Activated CD4-positive, alpha-beta T cell treated with anti-CD3 and anti-CD28 coated beads, Interleukin-2, amount 10 ng/mL, durations not matched to agents 7 days and 5 days (primary cell): Measurements from ENCODE around the gene GAR1. TPM values are rescaled to one million over a fixed set of nuclear protein-coding genes. Genes with fewer than 3 reads are reported as not detected.

Experiments
- CTCF ChIA-PET: fragments of 350-600 bp; sonication (Branson Sonifier 250); formaldehyde crosslinking; loops from one replicate; lab custom pipeline; 2021; ENCODE audit warnings: antibody characterized with exemption; lab: Charles Lee
- POLR2A ChIA-PET: fragments of 350-600 bp; sonication (Branson Sonifier 250); formaldehyde crosslinking; loops from one replicate; lab custom pipeline; 2021; ENCODE audit warnings: antibody characterized with exemption; lab: Charles Lee
- DNase-seq: peaks from one replicate; pipeline ENCODE4 v3.0.0-alpha.2; 2020
- H3K27ac Mint-ChIP-seq: one replicate; pipeline ENCODE4 v1.8.0; 2021; ENCODE audit warnings: mild to moderate bottlenecking, moderate library complexity, mixed read lengths
- H3K27me3 Mint-ChIP-seq: one replicate; pipeline ENCODE4 v1.8.0; 2021; ENCODE audit warnings: mixed read lengths
- H3K36me3 Mint-ChIP-seq: one replicate; pipeline ENCODE4 v1.8.0; 2021; ENCODE audit warnings: low read depth, mixed read lengths
- H3K4me1 Mint-ChIP-seq: one replicate; pipeline ENCODE4 v1.8.0; 2021; ENCODE audit warnings: mixed read lengths
- H3K4me3 Mint-ChIP-seq: one replicate; pipeline ENCODE4 v1.8.0; 2021; ENCODE audit warnings: mild to moderate bottlenecking, moderate library complexity, mixed read lengths
- H3K9me3 Mint-ChIP-seq: one replicate; pipeline ENCODE4 v1.8.0; 2021; ENCODE audit warnings: mixed read lengths
- total RNA-seq, 2 experiments: library from RNA; stranded (reverse); gene quantifications; one replicate each; pipeline ENCODE4 v1.2.3, GENCODE V29; 2021

The GAR1 gene
- total RNA-seq, 2 experiments from 2014 or later: 23.6 to 24.3 TPM

DNA sequence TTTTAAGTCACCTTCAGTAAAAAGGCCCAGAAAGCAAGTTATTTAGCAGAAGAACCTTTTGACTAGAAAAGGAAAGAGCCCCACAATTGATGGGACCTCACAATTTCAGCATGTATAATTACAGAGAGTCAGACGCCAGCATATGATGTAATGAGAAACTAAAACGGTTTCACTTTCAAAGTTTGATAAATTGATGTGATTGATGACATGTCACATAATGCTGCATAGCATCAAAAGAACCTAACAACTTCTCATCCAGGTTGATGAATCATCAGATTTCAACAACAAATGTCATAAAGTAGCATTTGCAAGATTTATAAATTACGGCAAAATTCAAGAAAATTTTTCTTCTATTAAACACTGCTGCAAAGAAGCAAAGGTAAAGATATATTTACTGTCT is 3.9 kb upstream of the GAR1 start:
- H3K4me3 Mint-ChIP-seq: no peak overlapping the region
- POLR2A ChIA-PET: no interaction called here

DNA sequence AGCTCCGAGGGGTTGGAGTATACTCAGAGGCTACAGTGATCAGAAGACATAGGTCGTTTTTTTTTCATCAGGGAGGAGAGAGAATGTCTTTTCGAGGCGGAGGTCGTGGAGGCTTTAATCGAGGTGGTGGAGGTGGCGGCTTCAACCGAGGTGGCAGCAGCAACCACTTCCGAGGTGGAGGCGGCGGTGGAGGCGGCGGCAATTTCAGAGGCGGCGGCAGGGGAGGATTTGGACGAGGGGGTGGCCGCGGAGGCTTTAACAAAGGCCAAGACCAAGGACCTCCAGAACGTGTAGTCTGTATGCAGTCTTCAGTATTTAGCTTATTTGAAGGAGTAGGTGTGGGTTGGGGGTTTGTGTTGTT is 500 bp downstream of the GAR1 start:
- peak overlapping the region; percentile 98 for H3K27ac Mint-ChIP-seq
- peaks cover 49% of the 10 kb centered on the region for H3K36me3 Mint-ChIP-seq
- CTCF ChIA-PET: interaction anchor here (1.3 kb wide), 1 partner anchor 17 kb away, joined by 3 read pairs; no protein-coding TSS in a partner anchor
- peaks cover 68% of the 10 kb centered on the region for H3K4me1 Mint-ChIP-seq
- peak overlapping the region; percentile 97 for H3K4me3 Mint-ChIP-seq
- DNase-seq: peak; percentile 62
- POLR2A ChIA-PET: interaction anchor here (0.6 kb wide), 1 partner anchor 1168 kb away, joined by 3 read pairs; no protein-coding TSS in a partner anchor
- no peaks in the 10 kb centered on the region for H3K27me3 Mint-ChIP-seq
- no peaks in the 10 kb centered on the region for H3K9me3 Mint-ChIP-seq

More for the DNA sequence above, 3.9 kb upstream of the GAR1 start:
- Mint-ChIP-seq H3K27ac (no peak overlapping the region), H3K9me3 (no peaks in the 10 kb centered on the region), H3K36me3 (peaks cover 12% of the 10 kb centered on the region), H3K27me3 (peaks cover 4% of the 10 kb centered on the region), H3K4me1 (peaks cover 28% of the 10 kb centered on the region)
- CTCF ChIA-PET: no interaction called here
- no peak for DNase-seq

DNA sequence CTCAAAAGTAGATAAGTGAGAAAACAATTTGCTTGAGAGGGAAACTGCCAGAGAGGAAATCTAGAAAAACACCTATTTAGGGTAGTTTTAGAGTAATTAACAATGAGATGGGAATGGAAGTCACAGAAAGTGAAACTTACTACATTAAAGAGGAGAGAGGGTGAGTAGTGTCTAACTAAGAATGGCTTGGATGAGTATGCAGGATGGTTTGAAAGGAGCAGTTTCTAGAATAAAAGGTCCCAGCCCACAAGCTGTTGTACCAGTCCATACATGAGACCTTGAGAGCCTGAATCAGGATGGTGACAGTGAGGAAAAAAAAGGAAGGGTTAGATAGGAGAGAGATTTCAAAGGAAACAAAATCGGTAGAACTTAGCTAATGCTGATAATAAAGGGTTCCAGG is 1.3 kb downstream of the GAR1 start:
- POLR2A ChIA-PET: interaction anchor here (0.6 kb wide), 1 partner anchor 1169 kb away, joined by 3 read pairs; no protein-coding TSS in a partner anchor
- CTCF ChIA-PET: interaction anchor here (1.1 to 1.2 kb wide), 4 partner anchors 116 to 389 kb away, joined by 3 to 4 read pairs (median 3); no protein-coding TSS in a partner anchor
- Mint-ChIP-seq H3K4me3 (peak overlapping the region; percentile 97), H3K9me3 (no peaks in the 10 kb centered on the region), H3K36me3 (peaks cover 57% of the 10 kb centered on the region), H3K27me3 (no peaks in the 10 kb centered on the region), H3K4me1 (peaks cover 64% of the 10 kb centered on the region), H3K27ac (peak overlapping the region; percentile 98)
- no peak for DNase-seq

DNA sequence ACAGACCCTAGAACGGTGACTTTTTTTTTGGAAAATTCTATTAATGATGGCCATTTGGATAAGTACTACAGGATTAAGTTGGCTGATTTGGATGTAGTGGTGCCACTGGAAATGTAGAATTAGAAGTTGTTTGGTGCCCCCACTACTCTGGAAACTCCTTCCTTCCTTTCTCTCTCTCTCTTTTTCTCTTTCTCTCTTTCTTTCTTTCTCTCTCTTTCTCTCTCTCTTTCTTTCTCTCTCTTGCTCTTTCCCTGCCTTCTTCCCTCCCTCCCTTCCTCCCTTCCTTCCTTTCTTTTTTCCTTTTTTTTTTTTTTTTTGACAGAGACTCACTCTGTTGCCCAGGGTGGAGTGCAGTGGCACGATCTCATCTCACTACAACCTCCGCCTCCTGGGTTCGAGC is 2.7 kb downstream of the GAR1 start:
- DNase-seq: no peak
- ChIA-PET CTCF (interaction anchor here (0.8 kb wide), 1 partner anchor 390 kb away, joined by 3 read pairs; no protein-coding TSS in a partner anchor), POLR2A (no interaction called here)
- no peaks in the 10 kb centered on the region for H3K27me3 Mint-ChIP-seq
- H3K4me1 Mint-ChIP-seq: peaks cover 65% of the 10 kb centered on the region
- peaks cover 58% of the 10 kb centered on the region for H3K36me3 Mint-ChIP-seq
- H3K27ac Mint-ChIP-seq: peak overlapping the region; percentile 32
- no peaks in the 10 kb centered on the region for H3K9me3 Mint-ChIP-seq
- no peak overlapping the region for H3K4me3 Mint-ChIP-seq

DNA sequence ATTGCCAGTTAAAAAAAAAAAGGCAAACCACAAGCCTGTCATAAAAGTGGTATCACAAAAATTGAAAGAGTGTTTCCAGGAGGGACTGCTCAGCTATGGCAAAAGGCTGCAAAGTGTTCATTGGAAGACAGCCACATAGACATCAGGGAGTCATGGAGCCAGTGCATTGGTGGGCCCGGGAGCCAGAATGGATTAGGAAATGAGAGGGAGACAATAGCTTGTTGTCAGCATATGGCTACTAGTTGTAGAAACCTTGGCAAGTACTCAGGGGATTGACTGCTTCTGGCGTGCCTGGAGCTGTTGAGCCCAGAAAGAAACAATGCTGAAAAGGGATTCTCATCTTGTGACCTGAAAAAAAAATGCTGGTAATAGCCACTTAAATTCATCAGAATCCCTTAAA is 5.0 kb downstream of the GAR1 start:
- Mint-ChIP-seq H3K4me1 (peaks cover 55% of the 10 kb centered on the region), H3K9me3 (no peaks in the 10 kb centered on the region), H3K36me3 (peaks cover 63% of the 10 kb centered on the region), H3K27me3 (no peaks in the 10 kb centered on the region), H3K27ac (no peak overlapping the region), H3K4me3 (no peak overlapping the region)
- ChIA-PET POLR2A (no interaction called here), CTCF (no interaction called here)
- no peak for DNase-seq

DNA sequence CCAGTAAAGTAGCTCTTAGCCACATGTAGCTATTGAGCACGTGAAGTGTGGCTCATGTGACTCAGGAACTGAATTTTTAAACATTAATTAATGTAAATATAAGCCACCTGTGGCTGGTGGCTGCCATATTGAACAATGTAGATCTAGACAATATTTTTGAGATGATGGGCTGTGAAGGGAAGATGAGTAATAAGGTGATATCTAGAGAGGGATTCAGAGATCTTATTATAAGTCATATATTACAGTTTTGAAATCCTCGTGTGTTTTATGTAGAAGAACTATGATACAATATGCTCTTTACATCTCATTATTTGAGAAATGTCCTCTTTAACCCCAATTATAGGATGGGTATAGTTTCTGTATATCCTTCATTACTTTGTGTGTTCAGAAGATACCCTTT is 5.6 kb downstream of the GAR1 start:
- POLR2A ChIA-PET: no interaction called here

DNA sequence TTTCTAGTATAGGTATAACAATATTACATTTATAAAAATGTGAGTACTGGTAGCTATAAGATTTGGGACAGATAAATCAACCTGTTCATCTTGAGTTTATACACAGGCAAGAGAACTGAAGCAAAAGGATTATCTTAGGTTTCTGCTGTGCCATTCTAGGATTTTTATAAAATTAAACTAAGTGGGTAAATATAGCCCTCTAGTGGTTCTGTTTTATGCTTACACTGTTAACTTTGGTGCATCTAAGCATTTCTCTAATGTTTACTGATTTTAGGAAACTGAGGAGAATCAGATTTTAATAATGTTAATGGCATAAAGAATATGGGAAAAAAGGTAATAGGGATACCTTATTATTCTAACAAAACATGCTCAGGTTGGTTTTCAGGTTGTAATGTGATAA is 11.2 kb downstream of the GAR1 start:
- H3K4me3 Mint-ChIP-seq: no peak overlapping the region
- POLR2A ChIA-PET: no interaction called here
- H3K27ac Mint-ChIP-seq: no peak overlapping the region
- H3K36me3 Mint-ChIP-seq: peaks cover 13% of the 10 kb centered on the region
- H3K9me3 Mint-ChIP-seq: no peaks in the 10 kb centered on the region
- H3K27me3 Mint-ChIP-seq: no peaks in the 10 kb centered on the region
- CTCF ChIA-PET: interaction anchor here (1.4 to 2.1 kb wide), 2 partner anchors 393 to 399 kb away, joined by 4 to 12 read pairs; partner anchors contain the start of gene SEC24B
- no peak for DNase-seq
- peaks cover 5% of the 10 kb centered on the region for H3K4me1 Mint-ChIP-seq

More for the DNA sequence above, 5.6 kb downstream of the GAR1 start:
- CTCF ChIA-PET: no interaction called here
- H3K9me3 Mint-ChIP-seq: no peaks in the 10 kb centered on the region
- no peak overlapping the region for H3K27ac Mint-ChIP-seq
- peaks cover 59% of the 10 kb centered on the region for H3K36me3 Mint-ChIP-seq
- H3K4me1 Mint-ChIP-seq: peaks cover 52% of the 10 kb centered on the region
- DNase-seq: no peak
- no peaks in the 10 kb centered on the region for H3K27me3 Mint-ChIP-seq
- no peak overlapping the region for H3K4me3 Mint-ChIP-seq

DNA sequence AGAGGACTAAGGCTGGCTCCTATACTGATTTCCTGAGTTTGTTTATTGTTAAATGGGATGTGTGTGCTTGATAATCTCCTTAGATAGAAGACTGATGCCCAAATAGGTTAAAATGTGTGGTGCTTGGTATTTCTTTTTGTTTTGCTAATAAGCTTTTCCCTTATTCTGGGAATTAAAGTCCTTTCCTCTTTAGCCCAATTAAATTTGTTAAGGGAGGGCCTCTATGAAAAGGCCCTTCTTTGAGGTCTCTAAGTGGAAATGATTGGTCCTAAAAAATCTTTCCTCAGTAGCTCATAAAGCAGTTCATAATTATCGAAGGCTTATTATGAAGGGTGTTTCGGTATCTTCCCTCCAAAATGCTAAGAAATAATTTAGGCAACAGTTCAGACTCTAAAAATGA is 12.1 kb downstream of the GAR1 start, which contains the start of gene RRH:
Gene RRH, plus strand, starts transcription at position 301 of the 400 bp plus-strand sequence. Its CDS starts 56 bp downstream, at position 357.
- Mint-ChIP-seq H3K27ac (no peak within 1 kb of the TSS), H3K4me1 (peaks cover 3% of the 10 kb centered on the region), H3K9me3 (no peaks in the 10 kb centered on the region), H3K36me3 (peaks cover 9% of the 10 kb centered on the region), H3K27me3 (no peaks in the 10 kb centered on the region), H3K4me3 (no peak within 1 kb of the TSS)
- DNase-seq: no peak
- CTCF ChIA-PET: no interaction called here
- POLR2A ChIA-PET: no interaction called here

DNA sequence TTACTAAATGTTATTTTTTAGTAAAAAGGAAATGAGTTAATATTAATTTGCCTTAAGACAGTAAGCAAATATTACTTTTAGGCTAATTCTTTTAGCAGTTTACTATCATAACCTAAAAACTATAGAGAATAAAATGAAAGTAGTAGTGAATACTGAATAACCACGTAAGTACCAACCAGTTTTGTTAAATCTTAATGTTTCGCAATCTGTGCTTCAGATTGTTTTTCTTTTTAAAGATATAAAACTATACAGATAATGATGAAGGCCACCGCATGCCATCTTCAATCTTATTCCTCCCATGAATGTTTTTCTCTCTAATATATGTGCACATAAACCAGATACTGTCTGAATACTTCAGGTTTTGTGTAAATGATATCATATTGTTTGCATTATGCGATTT is 18.2 kb downstream of the GAR1 start:
- H3K27me3 Mint-ChIP-seq: no peaks in the 10 kb centered on the region

DNA sequence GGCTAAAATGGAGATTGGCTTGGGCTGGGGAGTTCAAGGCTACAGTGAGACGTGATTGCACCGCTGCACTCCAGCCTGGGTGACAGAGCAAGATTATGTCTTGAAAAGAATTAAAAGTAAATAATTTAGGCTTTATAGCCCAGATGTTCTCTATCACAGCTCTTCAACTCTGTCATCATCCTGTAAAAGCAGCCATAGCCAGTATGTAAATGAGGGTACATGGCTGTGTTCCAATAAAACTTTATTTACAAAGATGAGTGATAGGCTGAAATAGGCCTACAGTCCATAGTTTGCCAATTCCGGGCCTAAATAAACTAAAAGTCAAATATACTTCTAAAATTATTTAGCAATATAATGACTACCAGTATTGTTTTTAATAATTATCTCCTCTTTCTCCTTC is 21.4 kb downstream of the GAR1 start:
- Mint-ChIP-seq H3K36me3 (no peaks in the 10 kb centered on the region), H3K27me3 (no peaks in the 10 kb centered on the region), H3K4me1 (no peaks in the 10 kb centered on the region), H3K27ac (no peak overlapping the region), H3K4me3 (no peak overlapping the region), H3K9me3 (no peaks in the 10 kb centered on the region)
- DNase-seq: no peak
- ChIA-PET POLR2A (no interaction called here), CTCF (no interaction called here)

More for the DNA sequence above, 18.2 kb downstream of the GAR1 start:
- ChIA-PET POLR2A (no interaction called here), CTCF (no interaction called here)
- H3K4me3 Mint-ChIP-seq: no peak overlapping the region
- H3K4me1 Mint-ChIP-seq: no peaks in the 10 kb centered on the region
- H3K9me3 Mint-ChIP-seq: no peaks in the 10 kb centered on the region
- no peak for DNase-seq
- H3K27ac Mint-ChIP-seq: no peak overlapping the region
- no peaks in the 10 kb centered on the region for H3K36me3 Mint-ChIP-seq

DNA sequence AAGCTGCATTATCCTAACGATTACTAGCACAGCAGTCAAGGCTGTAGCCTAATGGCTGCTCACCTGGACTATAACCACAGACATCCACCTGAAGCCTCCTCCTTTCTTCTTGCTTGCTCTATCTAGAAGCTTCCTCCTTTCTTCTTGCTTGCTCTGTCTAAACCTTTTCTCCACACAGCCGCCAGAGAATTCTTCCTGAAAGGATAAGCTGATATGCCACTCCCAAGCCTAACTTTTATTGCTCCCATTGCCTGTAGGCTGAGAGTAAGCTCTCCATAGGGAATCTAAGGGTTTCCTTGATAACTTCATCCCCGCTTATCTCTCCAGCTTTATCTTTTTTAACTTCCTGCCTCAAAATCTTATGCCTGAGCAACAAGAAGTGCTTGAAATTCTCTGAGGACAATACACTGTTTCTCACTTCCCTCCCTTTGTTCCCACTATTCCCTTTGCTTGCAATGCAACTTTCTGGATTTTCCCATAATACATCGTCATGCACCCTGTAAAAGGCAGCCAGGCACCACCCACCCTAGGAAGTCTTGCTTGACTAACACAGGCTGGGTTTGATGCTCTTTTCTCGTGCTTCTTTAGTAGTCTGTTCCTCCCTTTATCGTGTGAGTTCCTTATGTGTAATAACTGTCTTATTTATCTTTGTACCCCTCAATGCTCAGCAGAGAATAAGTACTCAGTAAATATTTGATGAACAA is 31.0 kb downstream of the GAR1 start:
- ChIA-PET POLR2A (no interaction called here), CTCF (interaction anchor here (0.6 kb wide), 1 partner anchor 11 kb away, joined by 3 read pairs; no protein-coding TSS in a partner anchor)
- Mint-ChIP-seq H3K4me1 (no peaks in the 10 kb centered on the region), H3K27ac (no peak overlapping the region), H3K36me3 (no peaks in the 10 kb centered on the region), H3K9me3 (no peaks in the 10 kb centered on the region), H3K27me3 (no peaks in the 10 kb centered on the region), H3K4me3 (no peak overlapping the region)
- DNase-seq: no peak

DNA sequence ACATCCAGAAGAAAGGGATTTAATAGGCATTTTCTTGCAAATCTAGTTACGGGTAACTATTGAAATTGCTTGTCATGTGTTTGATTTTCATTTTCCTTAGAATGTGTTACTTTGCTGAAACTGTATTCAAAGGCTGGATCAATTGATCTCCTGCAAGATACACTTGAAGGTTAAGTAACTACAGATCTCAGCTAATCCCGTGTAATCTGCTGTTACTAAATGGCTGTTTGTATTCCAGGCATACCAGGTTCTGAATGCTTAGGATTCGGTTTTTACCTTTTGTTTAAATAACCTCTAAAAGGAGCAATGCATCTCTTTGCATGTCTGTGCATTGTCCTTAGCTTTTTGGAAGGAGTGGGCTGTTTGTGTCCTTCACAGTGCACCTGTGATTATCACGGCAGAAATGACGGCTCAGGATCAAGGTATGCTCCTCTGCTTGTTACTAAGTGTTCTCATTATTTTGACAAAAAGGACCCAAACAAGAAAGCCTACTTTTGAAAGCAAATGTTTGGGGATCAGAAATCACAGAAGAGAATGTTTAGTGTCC is 32.4 kb downstream of the GAR1 start, which contains the start of gene LRIT3:
Gene LRIT3, plus strand, starts transcription at position 212 of the 547 bp plus-strand sequence. Its CDS starts 95 bp downstream, at position 307.
- no peaks in the 10 kb centered on the region for H3K4me1 Mint-ChIP-seq
- H3K9me3 Mint-ChIP-seq: no peaks in the 10 kb centered on the region
- ChIA-PET POLR2A (no interaction called here), CTCF (no interaction called here)
- no peaks in the 10 kb centered on the region for H3K36me3 Mint-ChIP-seq
- H3K27ac Mint-ChIP-seq: no peak within 1 kb of the TSS
- H3K4me3 Mint-ChIP-seq: no peak within 1 kb of the TSS
- H3K27me3 Mint-ChIP-seq: no peaks in the 10 kb centered on the region
- DNase-seq: no peak

DNA sequence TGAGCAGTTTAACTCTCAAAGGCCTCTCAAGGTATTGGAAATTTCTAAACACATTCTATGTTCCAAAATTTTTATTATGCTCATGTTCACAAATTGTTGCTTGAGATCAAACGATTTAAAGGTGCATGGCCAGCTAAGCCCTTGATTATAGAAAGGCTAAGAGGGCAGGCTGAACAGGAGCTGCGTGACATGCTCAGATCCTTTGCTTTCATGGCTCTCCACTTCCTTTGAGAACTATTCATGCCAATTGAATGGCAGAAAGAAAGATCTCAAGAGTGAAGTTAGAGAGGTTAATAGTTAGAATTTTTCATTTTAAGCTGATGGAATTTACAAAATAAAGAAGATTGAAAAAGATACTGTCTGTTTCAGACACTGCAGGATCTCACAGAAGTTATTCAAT is 32.9 kb downstream of the GAR1 start:
- Mint-ChIP-seq H3K27me3 (no peaks in the 10 kb centered on the region), H3K27ac (no peak overlapping the region), H3K4me3 (no peak overlapping the region), H3K4me1 (no peaks in the 10 kb centered on the region), H3K9me3 (no peaks in the 10 kb centered on the region), H3K36me3 (no peaks in the 10 kb centered on the region)
- ChIA-PET CTCF (no interaction called here), POLR2A (no interaction called here)
- no peak for DNase-seq
